Thyroid gland (tissue), 4 donors: ENCODE results near the gene RTN4.

ENCODE experiments used
- POLR2A ChIP-seq, 2 donors: fragments of 450-650 bp; IDR thresholded peaks; one replicate each; pipeline ENCODE4 v1.6.1; 2017; ENCODE audit warnings: antibody characterized with exemption in 2 of 2, mild to moderate bottlenecking in 2 of 2, moderate library complexity in 1 of 2
- TF ChIP-seq, protein P1 (sequence below), 6 experiments: fragments of 200-600 bp in 3 of 6; fragments of 450-650 bp in 3 of 6; sonication (generic) in 3 of 6; IDR thresholded peaks; one replicate each; pipeline ENCODE4 v1.5.1; 2016 to 2019; ENCODE audit warnings: antibody characterized with exemption in 6 of 6, mild to moderate bottlenecking in 2 of 6, inconsistent platforms in 1 of 6, moderate library complexity in 1 of 6

DNA sequence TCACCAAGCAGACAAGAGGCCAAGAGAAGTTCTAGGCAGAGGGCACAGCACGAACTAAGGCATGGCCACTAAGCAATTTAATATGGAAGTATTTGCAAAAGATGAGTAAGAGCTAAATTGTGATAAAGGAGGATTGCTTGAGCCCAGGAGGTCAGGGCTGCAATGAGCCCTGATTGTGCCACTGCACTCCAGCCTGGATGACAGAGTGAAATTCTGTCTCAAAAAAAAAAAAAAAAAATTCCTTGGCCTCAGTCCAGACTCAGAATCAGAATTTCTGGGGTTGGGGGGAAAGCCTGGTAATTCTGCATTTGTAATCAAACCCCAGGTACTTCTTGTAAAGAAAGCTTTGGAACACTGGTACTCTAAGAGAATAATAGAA, 46.8 kb upstream of the RTN4 start:
- TF ChIP-seq, protein P1, sequence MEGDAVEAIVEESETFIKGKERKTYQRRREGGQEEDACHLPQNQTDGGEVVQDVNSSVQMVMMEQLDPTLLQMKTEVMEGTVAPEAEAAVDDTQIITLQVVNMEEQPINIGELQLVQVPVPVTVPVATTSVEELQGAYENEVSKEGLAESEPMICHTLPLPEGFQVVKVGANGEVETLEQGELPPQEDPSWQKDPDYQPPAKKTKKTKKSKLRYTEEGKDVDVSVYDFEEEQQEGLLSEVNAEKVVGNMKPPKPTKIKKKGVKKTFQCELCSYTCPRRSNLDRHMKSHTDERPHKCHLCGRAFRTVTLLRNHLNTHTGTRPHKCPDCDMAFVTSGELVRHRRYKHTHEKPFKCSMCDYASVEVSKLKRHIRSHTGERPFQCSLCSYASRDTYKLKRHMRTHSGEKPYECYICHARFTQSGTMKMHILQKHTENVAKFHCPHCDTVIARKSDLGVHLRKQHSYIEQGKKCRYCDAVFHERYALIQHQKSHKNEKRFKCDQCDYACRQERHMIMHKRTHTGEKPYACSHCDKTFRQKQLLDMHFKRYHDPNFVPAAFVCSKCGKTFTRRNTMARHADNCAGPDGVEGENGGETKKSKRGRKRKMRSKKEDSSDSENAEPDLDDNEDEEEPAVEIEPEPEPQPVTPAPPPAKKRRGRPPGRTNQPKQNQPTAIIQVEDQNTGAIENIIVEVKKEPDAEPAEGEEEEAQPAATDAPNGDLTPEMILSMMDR (IDR thresholded peaks at IDR 0.05): no peak
- TF ChIP-seq POLR2A (IDR thresholded peaks at IDR 0.05): no peak
